GM18517 (cell line): ENCODE measurements around the gene AGK.

ENCODE experiments used
- ATAC-seq: cut with Tn5 transposase; IDR thresholded peaks from one replicate; pipeline ENCODE4 v1.9.1; 2021; ENCODE audit warnings: mild to moderate bottlenecking, moderate library complexity; ENCODE audit not compliant: unreplicated experiment

AGK gene

DNA sequence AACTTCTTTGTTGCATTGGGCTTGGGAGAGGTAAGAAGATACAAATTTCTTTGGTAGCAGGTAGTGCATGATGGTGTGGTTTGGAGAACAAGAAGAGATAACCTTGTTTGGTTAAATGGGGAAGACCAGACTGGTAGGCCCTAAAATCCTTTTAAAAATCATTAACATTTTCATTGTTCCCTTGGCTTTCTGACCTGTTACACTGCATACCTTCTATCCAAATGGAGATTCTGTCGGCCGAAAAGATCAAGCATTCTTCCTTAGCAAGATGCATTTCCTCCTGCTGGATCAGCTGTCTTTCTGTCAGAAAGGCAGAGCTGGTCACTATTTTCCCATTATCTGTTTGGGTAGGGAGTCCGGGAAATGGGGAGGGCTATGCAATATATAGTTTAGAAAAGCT, 33.7 kb downstream of the AGK start:
- no peak for ATAC-seq

DNA sequence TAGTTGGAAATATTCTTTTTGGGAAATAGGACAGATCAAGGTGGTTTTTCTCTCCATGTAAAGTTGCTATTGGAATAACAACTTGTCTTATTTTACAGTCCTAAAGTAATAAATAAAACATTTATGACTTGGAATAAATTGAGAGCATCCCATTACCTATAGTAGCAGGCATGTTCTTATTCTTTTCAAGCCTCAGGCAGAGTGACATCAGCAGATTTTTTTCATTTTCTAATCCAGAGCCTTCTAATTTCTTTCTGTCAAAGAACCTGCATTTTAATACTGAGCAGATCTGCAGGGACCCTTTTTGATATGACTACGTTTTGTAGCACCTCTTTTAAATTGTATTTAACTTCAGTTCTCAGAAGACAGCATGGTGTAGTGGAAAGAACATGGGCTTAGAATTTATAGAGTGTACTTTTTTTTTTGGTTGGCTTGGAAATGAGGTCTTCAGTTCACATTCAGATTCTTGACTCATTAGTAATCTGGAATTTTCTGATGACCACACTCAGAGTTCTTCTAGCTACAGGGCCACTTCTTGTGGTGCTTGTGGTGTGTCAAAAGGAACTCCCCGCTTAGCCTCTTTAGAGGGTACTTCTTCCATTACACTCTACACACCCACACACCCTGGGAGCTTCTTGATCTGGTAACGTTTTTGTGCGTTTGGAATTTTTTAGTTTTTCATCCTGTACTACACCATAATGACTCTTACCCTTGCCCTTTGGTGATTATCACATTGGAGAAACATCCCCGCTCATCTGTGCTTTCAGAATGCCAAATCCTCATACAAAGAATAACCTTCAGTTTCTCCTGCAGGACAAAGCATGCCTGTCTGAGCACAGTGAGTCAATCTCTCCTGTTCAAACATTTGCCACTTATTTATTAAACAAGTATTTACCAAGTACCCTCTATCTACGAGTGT, 34.6 kb downstream of the AGK start:
- ATAC-seq = no peak

DNA sequence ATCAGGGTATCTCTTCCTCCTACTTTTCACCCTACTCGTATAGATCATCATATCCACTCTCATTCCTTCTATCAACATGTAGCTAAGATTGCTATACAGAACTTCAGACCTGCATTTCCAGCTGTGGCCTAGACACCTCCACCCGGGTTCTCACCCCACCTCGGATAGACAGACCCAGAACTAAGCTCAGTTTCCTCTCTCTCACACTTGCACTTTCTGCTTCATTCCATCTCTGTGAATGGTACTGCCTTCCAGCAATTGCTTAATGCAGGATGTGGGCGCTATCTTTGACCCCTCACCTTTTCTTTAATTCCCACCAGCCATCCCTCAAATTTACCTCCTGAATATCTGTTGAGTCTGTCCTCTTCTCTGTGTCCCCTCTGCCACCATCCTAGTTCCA, 35.7 kb downstream of the AGK start:
- ATAC-seq = no peak

DNA sequence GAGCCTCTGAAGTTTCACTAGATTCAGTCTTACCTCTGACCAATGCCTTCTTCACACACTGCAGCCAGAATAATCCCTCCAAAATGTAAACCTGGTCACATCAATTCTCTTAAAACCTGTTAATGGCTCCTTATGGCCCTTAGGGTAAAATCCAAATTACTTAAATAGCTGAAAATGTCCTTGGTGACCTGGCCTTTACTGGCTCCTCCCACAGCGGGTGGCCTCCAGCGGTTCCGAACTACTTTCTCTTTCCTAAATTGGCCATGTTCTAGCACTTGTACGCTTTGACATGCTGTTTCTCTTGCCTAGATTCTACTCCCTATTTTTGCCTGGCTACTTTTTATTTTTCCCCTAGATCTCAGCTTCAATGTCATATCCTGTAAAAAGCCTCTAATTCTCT, 36.1 kb downstream of the AGK start:
- ATAC-seq = no peak

DNA sequence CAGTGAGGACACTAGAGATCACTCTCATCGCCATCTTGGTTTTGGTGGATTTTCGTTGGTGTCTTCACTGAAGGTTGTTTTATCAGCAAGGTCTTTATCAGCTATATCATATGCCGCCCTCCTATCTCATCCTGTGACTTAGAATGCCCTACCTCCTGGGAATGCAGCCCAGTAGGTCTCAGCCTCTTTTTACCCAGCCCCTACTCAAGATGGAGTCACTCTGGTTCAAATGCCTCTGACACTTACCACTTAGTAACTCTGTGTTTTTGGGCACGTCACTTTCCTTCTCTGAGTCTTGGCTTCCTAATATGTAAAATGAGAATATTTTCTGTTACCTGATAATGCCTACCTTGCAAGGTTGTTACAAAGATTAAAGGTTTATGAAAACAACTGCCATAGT, 37.7 kb downstream of the AGK start:
- ATAC-seq = no peak

DNA sequence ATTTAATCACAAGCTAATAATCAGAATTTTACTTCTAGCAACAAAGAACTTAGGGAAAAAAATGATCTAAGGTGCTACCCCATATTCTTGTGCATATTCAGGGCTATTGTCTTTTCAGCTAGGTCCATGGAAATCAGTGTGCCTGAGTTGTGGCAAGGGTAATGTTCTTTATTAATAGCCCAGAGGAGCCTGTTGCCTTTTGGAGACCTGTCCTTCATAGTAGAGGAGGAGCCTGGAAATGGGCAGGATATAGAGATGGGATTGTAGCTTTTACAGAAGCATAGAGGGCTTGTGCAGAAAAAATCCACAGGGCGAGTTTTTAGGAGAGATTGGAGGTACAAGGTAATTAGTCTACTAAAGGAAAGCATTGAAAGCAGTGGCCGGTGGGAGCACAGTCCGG, 38.9 kb downstream of the AGK start:
- no peak for ATAC-seq

DNA sequence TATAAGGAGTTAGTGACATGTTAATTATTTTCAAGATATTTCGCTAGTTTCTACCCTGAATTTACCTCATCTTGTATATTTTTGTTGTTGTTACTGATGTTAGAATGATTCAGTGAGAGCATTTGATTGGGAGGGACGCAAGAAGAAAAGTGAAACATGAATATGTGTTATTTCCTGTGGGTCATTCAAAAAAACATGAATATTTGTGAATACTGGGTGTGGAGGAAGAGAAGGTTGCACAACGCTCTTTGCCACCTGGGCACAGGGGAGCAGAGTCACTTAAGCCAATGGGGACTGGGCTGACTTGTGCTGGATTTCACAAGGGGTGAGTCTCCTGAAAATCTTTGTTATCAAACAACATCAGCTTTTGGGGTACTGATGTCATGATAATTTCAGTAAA, 39.5 kb downstream of the AGK start:
- ATAC-seq = no peak

DNA sequence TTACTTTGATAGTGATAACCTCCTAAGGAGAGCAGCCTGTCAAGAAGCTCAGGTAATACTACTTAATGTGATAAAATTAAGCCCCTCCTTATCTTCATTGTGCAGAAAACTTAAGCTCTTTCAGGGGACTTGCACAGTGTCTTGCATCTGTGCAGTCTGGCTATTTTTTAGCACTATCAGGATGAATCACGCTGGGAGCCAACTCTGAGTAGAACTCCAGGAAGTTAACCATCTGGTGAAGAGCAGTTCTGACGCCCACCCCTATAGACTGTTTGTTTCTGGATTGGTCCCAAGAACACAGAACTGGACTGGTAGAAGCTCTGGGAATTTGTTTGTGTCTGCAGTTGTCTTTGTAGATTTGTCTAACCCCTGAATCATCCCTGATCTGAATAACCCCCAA, 41.9 kb downstream of the AGK start:
- ATAC-seq = no peak

DNA sequence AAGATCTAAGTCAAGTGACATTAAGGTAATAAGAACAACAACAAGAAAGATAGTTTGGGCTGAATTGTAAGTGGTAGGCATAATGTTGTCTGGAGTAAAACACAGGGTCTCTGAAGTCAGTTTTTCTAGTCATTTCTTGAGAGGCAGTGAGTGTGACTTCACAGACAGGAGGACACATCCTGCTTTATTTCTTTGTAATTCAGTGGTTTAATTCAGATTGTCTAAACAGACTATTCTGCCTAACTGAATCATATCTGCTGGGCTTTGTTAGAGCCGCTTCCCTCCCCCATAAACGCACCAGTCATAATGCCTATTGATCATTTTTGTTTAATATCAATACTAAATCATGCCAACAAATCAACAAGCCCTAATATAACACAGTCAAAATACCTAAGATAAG, 46.8 kb downstream of the AGK start:
- no peak for ATAC-seq

DNA sequence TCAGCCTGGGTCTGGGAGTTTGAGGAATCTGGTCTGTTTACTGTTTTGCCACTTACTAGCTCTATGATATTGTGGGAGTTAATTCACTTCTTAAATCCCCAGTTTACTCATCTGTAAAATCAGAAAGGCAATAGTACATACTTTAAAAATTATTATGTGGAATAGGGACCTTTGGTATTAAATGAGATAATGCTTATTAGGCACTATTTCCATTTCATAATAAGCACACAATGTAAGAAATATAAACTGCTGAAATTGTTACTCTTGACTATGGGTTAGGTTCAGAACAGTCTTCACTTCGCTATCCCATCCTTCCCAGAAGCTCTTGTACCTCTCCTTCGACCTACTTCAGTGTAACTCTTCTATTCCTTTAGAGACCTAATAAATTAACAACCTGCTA, 47.2 kb downstream of the AGK start:
- no peak for ATAC-seq

DNA sequence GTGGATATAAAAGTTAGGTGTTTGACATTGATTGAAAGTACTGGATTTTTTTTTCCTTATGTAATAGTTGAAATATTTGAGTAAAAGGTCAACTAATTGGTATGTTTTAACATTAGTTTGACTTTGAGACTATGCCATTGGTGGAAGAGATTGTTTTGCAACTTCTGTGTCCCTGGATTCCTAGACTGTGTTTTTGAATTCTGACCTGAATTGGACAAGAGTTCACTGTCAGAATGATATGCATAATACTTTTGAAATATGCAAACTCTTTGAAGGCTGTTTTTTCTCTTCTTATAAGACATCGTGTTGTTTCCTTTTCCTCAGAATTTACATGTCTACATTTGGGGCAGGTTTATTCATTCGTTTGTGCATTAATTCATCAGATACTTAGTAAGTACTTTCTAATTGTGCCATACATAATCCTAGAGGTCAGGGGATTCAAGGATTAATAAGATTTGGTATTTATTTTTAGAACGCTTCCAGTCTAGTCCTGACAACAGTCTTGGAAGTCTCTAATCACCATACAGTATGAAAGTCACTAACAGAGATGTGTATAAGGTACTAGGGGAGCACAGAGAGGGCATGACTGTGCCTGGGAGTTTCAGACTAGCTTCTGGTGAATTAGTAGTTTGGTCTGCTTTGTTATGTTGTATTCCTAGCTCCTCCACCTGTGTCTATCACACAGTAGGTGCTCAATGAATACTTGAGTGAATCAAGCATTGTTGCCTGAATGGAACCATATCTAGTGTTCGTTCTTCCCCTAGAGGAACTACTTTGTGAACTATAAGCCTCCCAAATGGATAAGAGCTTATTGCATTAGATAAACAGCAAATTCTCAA, 49.2 kb downstream of the AGK start:
- ATAC-seq = no peak

DNA sequence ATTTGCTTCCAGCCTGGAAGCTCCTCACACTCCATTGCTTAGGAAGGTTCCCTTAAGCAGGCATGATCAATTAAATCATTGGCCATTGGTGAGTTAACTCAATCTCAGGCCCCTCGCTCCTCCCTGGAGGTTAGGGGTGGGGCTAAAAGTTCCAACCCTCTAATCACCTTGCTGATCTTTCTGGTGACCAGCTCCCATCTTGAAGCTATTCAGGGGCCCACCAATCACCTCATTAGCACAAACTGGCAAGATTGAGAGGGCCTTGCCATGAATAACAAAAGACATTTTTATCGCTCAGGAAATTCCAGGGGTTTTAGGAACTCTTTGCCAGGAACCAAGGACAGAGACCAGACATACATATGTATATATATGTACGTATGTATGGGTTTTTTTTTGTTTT, 58.4 kb downstream of the AGK start:
- no peak for ATAC-seq

DNA sequence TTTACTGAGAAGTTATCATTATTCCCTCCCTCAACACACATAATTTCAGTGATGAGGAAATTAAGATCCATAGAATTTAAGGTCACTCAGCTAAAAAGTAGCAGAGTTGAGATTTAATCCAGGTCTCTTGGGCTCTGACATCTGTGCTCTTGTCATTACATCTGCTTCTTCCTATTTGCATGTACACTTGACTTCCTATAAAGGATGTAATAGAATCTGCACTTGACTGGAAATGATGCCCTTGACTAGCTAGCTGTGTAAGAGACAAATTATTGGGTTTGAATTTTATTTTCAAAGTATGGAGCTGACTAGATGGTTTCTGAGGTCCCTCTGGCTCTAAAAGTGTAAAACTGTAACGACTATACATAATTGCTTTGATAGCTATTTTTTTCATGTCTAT, 59.5 kb downstream of the AGK start:
- no peak for ATAC-seq

DNA sequence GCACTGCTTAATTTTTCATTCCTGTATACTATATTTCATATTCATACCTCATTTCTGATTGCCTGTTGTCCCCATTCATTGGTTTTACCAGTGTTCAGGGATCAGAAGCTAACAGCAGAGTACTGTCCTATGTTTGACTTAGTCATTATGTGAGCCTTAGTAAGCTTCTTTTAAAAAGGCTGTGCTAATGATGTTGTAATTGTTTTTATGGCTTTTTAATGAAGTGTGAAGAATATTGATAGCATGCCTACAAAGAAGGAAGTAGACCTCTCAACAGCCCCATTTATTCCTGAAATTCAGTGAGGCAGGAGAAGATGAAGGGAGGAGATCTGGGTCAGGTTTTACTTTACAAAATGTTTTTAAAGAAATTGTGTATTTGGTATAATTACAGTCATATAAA, 61.7 kb downstream of the AGK start:
- ATAC-seq = no peak

DNA sequence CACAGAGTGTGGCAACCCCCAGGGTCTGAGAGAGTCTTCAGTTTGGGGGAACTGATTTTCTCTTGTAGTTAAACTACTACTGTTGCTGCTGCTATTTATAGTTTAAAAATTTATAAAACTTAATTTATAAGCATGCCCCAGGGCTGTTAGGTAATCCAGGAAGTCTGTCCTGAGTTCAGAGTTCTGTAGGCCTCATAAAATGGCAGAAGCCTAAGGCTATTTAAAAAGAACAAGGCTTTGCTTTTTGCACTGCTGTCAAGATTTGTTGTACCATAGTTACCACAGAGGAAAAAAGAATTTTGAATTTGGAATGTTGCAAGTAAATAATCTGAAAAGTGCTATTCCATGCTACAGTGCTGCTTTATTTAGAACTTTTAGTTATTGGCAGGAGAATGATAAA, 66.1 kb downstream of the AGK start:
- ATAC-seq = no peak

DNA sequence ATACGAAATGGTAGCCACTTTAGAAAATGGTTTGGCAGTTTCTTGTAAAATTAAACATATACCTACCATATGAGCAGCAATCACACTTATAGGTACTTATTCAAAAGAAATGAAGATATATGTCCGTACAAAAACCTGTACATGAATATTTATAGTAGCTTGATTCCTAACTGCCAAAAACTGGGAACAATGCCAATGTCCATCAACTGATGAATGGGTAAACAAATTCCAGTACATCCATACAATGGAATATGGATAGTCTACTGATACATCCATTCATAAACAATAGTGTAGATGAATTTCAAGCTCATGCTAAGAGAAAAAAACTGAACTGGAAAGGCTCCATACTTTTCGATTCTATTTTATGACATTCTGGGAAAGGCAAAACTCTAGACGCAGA, 68.5 kb downstream of the AGK start:
- ATAC-seq = no peak

DNA sequence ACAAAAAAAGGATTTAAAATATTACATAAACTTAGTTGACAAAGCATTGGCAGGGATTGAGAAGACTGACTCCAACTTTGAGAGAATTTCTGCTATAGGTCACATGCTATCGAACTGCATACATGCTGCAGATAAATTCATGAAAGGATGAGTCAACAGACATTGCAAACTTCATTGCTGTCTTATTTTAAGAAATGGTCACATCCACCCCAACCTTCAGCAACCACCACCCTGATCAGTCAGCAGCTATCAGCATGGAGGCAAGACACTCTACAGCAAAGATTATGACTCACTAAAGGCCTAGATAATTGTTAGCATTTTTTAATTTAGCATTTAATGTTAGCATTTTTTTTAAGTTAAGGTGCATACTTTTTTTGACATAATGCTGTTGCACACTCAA, 73.6 kb downstream of the AGK start:
- no peak for ATAC-seq

DNA sequence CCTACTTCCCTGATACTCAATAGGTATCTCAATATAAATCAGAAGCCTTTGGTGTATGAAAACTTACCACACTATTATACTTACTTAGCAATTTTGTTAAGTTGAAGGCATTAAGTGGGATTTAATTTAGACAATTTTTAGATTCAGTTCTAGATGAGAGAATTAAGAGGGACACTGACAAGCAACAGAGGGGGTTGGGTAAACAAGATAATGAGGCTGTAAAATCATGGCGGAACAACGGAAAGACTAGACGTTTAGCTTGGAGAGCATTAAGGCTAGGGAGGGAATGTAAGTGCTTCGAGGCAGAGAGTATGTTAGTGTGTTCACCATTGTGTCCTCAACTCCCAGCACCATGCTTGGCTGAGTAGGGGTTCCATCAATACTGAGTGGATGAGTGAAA, 79.4 kb downstream of the AGK start:
- no peak for ATAC-seq

DNA sequence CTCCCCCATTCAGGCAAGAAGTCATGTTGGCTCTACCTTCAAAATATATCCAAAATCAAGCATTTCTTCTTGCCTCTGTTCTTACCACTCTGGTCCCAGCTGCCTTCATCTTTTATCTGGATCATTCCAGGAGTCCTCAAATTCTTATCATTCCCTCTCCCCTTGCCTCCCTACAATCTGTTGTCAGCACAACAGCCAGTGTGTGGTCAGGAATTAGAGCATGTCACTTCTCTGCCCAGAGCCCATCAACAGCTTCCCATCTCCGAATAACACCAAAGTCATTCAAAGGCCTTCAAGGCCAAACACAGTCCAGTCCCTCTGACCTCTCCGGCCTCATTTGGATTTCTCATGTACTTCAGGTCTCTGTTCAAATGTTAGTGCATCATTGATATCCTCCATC, 80.3 kb downstream of the AGK start:
- ATAC-seq = no peak

DNA sequence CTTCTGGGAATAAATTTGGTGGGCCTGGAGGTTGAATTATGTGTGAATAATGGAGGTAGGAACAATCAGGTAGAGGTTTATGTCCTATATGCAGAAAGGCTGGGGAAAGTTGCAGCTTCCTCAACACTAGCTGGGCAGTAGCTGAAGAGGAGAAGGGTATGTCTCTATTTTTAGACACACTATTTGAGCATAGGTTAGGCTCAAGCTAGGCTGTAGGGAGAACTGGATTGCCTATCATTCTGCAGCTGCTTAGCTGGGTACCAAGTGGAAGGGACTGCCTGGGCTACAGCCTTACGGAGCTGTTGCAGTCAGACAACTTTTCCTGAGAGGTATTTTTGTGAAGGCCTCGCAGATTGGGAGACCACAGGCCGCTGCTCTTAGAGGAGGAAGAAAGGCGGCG, 82.9 kb downstream of the AGK start:
- no peak for ATAC-seq

DNA sequence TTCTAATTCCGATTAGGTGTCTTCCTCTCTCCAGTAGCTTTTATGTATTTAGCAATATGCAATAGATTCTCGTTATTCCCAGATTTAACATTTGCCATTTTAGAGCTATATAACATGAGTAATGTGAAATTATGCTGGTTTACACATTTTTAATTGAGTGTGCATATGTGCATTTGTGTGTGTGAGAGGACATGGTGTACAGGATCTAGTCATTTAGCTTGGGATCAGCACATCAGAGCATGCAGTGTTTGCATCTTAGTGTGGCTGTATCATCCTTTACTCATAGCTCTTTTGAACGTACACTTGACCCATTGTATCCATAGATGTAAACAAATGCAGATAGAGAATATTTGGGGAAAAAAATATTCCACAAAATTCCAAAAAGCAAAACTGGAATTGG, 84.8 kb downstream of the AGK start:
- no peak for ATAC-seq

DNA sequence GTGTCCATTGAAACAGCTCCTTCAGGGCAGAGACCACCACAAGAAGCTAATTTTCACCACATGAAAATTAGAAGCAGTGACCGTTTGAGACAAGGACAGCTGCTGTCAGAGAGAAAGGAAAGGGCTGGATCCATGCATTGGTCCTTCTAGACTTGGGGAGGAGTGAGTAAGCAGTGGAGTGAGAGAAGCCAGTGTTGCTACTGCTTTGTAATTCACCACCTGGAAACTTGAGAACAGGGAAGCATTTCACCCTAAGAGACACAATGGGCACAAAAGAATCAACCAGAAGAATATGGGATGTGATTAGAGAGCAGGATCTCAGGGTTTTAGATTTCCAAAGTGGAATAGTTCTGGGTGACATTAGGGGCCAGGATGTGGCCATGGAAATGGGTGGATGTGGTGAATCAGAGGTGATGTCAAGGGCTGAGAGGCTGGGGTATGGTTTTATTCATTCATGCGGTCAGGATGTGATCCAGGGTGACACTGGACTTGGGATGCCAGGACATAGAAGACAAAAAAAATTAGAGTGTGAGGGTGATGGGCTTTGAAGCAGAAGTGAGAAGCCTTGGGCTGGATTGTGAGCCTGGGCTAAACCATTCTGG, 89.1 kb downstream of the AGK start:
- no peak for ATAC-seq
